Measurements from ENCODE around the gene TM4SF1.
"Not testable (repeated sequence)": the region's sequence is repeated elsewhere in the genome, so short reads cannot be mapped to it uniquely, and the experiment has no call there.

The TM4SF1 gene

GRCh38 chr3:149395107-149396089 lies 17.9 kb upstream of the TM4SF1 start:
- DNase-seq (ENCODE audit: low read depth in 2 of 2): no peak

GRCh38 chr3:149393345-149394160 lies 16.1 kb upstream of the TM4SF1 start:
- DNase-seq (ENCODE audit: low read depth in 2 of 2): peak in 1 of 2 experiments; percentile 13

- no peak for DNase-seq (ENCODE audit: low read depth in 2 of 2)
Observed at GRCh38 chr3:149391960-149392359, 14.5 kb upstream of the TM4SF1 start.

GRCh38 chr3:149390772-149391212 lies 13.3 kb upstream of the TM4SF1 start:
- no peak for DNase-seq (ENCODE audit: low read depth in 2 of 2)

- no peak for DNase-seq (ENCODE audit: low read depth in 2 of 2)
Observed at GRCh38 chr3:149390294-149390693, 12.8 kb upstream of the TM4SF1 start.

- no peak for DNase-seq (ENCODE audit: low read depth in 2 of 2)
Observed at GRCh38 chr3:149388531-149389417, 11.3 kb upstream of the TM4SF1 start.

GRCh38 chr3:149388001-149388440 lies 10.6 kb upstream of the TM4SF1 start:
- DNase-seq (ENCODE audit: low read depth in 2 of 2): no peak

GRCh38 chr3:149386299-149386606 lies 8.8 kb upstream of the TM4SF1 start:
- no peak for DNase-seq (ENCODE audit: low read depth in 2 of 2)

- DNase-seq (ENCODE audit: low read depth in 2 of 2): no peak
Observed at GRCh38 chr3:149385617-149386298, 8.3 kb upstream of the TM4SF1 start.

GRCh38 chr3:149384911-149385321 lies 7.5 kb upstream of the TM4SF1 start:
- no peak for DNase-seq (ENCODE audit: low read depth in 2 of 2)

GRCh38 chr3:149384167-149384566 lies 6.7 kb upstream of the TM4SF1 start:
- DNase-seq (ENCODE audit: low read depth in 2 of 2): no peak

GRCh38 chr3:149383703-149384102 lies 6.3 kb upstream of the TM4SF1 start:
- DNase-seq (ENCODE audit: low read depth in 2 of 2): no peak

GRCh38 chr3:149382518-149382917 lies 5.1 kb upstream of the TM4SF1 start:
- no peak for DNase-seq (ENCODE audit: low read depth in 2 of 2)

GRCh38 chr3:149382101-149382467 lies 4.6 kb upstream of the TM4SF1 start:
- DNase-seq (ENCODE audit: low read depth in 2 of 2): no peak

- DNase-seq (ENCODE audit: low read depth in 2 of 2): no peak
Observed at GRCh38 chr3:149381173-149382100, 4.0 kb upstream of the TM4SF1 start.

- not testable (repeated sequence) for DNase-seq (ENCODE audit: low read depth in 2 of 2)
Observed at GRCh38 chr3:149380220-149380619, 2.8 kb upstream of the TM4SF1 start.

GRCh38 chr3:149378478-149379309 lies 1.2 kb upstream of the TM4SF1 start:
- DNase-seq (ENCODE audit: low read depth in 2 of 2): no peak

GRCh38 chr3:149376718-149377407 lies 586 bp downstream of the TM4SF1 start:
- DNase-seq (ENCODE audit: low read depth in 2 of 2): no peak
